ENCODE data around the gene EBF3.

EBF3 gene

GRCh38 chr10:129958629-129959543 lies 5.2 kb downstream of the EBF3 start:
- DNase-seq (ENCODE audit: low spot score) = no peak

DNA sequence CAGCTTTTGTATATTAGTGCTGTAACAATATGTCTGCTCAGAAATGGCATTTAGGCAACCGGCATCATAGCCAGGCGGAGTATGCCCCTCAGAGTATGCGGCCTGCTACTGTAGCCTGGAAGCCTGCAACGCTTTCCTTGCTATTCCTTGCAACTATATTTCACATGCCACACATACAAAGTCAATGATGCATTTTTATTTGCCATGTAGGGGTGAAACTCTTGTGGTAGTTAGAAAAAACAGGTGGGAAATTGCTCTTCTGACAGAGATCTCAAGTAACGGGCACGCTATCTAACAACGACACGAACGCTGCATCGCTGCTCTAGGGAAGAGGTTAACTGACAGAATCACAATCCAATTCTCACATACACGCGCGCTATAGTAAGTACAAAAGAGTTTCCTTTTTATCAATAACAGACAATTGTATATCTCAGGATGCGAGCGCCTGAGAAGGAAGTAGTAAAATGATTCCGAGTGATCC lies 5.9 kb downstream of the EBF3 start:
- no peak for DNase-seq (ENCODE audit: low spot score)

GRCh38 chr10:129956876-129957673 lies 7.0 kb downstream of the EBF3 start:
- no peak for DNase-seq (ENCODE audit: low spot score)

GRCh38 chr10:129956286-129956670 lies 7.8 kb downstream of the EBF3 start:
- no peak for DNase-seq (ENCODE audit: low spot score)

GRCh38 chr10:129955601-129956285 lies 8.3 kb downstream of the EBF3 start:
- no peak for DNase-seq (ENCODE audit: low spot score)

GRCh38 chr10:129954492-129955315 lies 9.4 kb downstream of the EBF3 start:
- no peak for DNase-seq (ENCODE audit: low spot score)

GRCh38 chr10:129953119-129954051 lies 10.7 kb downstream of the EBF3 start:
- DNase-seq (ENCODE audit: low spot score) = no peak

DNA sequence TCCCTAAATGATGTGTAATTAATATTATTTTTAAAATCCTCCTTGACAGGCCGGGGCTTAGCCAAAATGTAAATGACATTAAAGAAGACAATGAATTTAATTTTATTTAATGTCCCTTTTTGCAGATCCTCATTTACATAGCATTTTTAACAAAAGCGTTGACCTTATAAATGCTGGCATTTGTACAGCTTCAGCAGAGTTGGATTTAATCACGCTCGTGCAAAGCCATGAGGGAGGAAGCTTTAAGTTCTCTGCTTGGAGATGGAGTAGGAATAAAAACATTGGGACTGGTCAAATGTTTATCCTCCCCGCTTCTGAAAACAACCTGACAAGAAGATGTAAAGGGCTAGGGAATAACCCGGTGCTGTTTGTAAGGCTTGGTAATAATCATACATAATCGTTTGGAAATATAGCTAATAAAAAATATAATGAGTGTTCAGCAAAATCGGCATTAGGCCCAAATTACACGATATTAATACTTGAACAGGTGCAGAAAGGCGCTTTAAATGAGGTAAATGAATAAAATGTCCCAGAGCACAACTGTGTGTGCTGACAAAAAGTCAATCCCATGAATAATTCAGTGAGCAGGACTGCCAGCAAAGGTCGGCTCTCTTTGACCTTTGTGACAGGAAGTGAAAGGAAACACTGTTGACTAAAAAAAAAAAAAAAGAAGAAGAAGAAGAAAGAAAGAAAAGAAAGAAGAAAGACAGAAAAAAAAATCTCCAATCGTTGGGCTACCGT lies 11.5 kb downstream of the EBF3 start:
- no peak for DNase-seq (ENCODE audit: low spot score)

DNA sequence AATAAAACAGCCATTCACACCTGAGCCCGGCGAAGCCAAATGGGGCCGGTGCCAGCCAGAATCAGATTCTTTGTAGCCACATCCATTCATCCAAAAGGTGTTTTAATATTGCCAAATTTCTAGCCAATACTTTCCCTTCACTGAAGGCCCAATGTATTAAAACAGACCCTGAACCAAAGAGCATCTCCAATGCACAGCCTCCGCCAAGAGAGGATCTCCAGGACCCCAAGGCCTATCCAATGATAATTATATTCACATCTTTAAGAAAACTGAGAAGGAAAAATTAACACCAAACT lies 12.2 kb downstream of the EBF3 start:
- DNase-seq (ENCODE audit: low spot score) = no peak

DNA sequence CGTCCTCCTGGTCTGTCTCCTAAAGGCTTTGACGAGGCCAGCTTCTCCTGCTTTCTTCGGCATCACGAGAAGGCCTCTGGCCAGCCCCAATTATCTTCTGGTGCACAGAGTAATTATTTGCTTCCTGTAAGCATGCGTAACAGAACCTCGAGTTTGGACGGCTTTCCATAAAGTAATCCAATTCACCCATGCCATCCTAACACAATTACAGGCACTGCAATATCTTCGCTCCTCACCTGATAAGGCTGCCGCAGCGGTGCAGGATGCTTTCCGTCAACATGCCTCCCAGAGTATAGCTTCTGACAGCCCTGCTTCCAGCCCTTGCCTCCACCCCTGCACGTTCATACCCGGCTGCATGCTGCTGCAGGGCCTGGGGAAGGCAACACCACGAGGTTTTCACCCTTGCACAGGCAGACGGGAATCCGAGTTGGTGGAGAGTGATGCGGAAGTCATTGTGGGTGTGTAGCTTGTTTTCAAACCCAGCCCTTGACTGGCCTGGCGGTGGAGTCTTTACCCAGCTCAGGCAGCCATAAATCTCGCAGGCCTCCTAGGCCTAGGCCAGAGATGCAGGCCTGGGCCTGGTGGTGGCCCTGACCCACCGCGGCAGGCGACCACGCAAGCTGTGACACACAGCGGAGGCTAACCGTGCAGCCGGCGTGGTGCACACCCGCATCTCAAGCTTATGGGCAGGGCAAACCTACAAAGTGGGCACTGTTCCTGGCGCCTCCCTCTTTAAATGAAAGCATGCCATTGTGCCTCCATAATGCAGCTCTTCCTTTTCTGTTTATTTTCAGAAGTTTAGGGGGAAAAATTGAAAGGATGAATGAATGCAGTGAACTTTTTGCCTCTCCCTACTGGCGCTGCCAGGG lies 12.7 kb downstream of the EBF3 start:
- no peak for DNase-seq (ENCODE audit: low spot score)

DNA sequence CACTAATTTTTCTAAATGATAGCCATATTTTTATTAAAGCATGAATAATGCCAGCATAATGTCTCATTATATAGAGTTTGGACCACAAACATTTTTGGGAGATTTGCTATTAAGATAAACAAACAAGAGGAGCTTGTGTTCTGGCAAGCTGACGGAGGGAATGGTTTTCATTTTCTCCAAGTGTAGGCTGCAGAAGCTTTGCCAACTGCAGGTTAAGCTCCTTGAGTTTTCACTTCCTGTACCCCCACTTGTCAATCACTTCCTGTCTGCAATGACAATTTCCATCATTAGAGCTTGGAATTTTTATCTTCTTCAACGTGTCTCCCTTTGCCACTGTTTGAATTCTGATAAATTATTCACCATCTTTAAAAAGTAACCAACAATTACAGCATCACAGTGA lies 13.4 kb downstream of the EBF3 start:
- DNase-seq (ENCODE audit: low spot score) = no peak

DNA sequence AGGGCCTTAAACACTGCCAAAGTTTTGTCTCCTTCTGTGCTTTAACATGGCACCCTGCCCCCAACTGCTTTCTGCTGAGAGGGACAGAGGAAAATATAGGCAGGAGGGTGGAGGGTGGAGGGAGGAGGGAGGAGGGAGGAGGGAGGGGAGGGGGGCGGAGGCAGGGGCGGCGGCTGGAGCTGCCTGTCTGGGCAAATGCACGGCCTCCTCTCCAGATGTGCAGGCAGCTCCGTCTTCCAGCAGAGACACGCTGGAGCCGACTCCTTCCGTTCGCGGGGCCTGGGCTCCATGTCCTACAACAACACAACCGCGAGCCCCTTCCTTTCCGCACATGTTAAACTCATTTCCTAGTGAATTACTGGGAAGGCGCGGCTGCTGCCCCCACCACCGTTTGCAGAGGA lies 14.2 kb downstream of the EBF3 start:
- no peak for DNase-seq (ENCODE audit: low spot score)

DNA sequence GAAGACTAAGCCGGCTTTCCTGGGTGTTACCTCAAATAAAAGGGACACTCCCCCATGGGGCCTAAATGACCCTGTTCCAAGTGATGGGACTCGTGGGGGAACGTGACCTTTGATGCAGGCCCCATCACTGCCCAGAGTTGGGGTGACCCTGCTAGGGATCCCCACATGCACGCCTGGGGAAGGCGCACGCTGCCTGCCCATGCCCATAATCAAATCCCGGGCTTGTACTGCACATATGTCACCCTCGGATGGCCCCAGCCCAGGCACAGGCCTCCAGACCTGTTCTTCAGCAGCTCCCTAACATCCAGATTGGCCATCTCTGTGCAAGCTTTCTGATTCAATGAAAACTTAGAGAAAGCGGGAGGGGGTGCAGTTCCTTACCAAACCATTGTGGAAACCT lies 14.7 kb downstream of the EBF3 start:
- no peak for DNase-seq (ENCODE audit: low spot score)

- no peak for DNase-seq (ENCODE audit: low spot score)
Observed at GRCh38 chr10:129946859-129947258, 17.2 kb downstream of the EBF3 start.

DNA sequence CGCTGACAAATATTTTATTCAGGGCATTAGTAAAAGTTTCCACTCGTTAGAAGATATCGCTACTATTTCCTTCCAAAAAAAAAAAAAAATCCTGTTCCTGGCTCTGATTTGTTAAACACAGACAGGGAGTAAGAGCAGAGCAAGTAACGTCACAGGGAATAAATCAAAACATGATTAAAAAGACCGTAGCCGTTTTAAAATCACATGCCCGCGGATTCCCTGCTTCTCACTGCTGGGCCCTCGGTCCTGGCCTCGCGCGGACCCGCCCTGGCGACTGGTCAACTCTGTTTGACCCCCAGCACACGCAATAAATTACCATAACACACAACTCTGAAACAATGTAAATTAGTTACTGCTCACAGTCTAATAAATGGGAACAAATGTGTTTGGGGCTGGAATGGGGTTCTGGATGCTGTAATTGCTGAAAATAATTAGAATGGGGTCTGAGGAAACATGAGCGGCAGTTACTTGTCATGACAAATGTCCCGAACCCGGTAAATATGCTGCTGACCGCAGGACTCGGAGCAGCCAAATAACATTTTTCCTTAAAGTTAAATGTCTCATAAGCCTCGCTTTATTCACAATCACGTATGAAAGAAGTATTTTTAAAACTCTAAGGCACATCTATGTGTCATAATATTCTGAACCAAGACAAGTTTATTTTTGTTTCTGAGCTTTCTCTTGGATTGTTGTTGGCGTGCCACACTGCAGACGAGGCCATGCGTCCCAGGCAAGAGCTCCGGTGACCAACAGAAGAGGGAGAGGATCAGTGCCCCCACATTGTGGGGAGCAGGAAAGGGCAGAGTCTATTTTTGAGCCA lies 17.9 kb downstream of the EBF3 start:
- no peak for DNase-seq (ENCODE audit: low spot score)

DNA sequence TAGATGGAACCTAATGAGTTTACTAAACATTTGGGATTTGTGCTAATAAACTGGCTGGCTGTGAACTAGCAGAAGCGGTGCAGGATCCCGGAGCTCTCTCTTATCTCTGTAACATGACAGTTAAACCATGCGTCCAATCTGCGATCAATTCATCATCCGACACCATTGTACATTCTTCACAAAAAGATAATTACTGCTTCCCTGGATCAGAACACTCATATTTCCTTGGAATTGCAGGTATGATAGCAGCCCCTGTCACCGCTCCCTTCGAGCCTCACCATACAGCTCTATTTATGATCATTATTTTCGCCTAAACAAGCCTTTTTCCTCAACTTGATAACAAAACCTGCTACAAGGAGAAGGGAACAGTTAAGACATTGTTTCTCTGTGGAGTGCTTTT lies 18.5 kb downstream of the EBF3 start:
- DNase-seq (ENCODE audit: low spot score) = no peak

- no peak for DNase-seq (ENCODE audit: low spot score)
Observed at GRCh38 chr10:129945064-129945463, 19.0 kb downstream of the EBF3 start.

- no peak for DNase-seq (ENCODE audit: low spot score)
Observed at GRCh38 chr10:129944456-129944855, 19.6 kb downstream of the EBF3 start.

Data from cerebellar cortex (tissue), 1 donor.